Stimulated activated CD4-positive, alpha-beta T cell treated with anti-CD3 and anti-CD28 coated beads, TNF-alpha, amount 100 ng/mL, for 48 hours (primary cell): ENCODE results near the gene BTBD17.
"Not testable (repeated sequence)": the region's sequence is repeated elsewhere in the genome, so short reads cannot be mapped to it uniquely, and the experiment has no call there.

Experiments
- DNase-seq, 3 donors: peaks; one replicate each; pipeline ENCODE4 v3.0.0-alpha.2; 2020; ENCODE audit warnings: low read depth in 3 of 3

The BTBD17 gene, protein sequence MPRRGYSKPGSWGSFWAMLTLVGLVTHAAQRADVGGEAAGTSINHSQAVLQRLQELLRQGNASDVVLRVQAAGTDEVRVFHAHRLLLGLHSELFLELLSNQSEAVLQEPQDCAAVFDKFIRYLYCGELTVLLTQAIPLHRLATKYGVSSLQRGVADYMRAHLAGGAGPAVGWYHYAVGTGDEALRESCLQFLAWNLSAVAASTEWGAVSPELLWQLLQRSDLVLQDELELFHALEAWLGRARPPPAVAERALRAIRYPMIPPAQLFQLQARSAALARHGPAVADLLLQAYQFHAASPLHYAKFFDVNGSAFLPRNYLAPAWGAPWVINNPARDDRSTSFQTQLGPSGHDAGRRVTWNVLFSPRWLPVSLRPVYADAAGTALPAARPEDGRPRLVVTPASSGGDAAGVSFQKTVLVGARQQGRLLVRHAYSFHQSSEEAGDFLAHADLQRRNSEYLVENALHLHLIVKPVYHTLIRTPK

GRCh38 chr17:74361230-74362068, at the start of gene BTBD17:
BTBD17 (minus strand) TSS chr17:74361868; CDS start chr17:74361819, 49 bp downstream.
- DNase-seq: peak in 1 of 3 donors; percentile 33

DNA sequence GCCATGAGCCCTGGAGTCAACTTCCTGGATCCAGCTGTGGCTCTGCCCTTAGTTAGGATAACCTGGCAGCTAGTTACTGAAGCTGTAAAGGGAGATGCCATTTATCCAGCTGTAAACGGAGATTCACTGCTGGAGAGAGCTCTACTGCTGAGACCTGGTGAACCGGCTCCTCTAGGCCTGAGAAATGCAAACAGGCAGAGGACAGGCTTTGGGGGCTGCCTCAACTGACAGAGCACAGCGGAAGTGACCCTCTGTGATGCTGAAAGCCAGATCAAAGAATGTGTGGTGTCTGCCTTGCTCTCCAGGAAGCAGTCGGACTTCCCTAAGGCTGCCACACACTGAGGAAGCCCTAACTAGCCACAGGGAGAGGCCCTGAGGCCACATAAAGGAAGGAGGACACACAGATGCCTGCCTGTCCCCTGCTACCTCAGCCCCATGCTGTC, 48.4 kb upstream of the BTBD17 start:
- no peak for DNase-seq

DNA sequence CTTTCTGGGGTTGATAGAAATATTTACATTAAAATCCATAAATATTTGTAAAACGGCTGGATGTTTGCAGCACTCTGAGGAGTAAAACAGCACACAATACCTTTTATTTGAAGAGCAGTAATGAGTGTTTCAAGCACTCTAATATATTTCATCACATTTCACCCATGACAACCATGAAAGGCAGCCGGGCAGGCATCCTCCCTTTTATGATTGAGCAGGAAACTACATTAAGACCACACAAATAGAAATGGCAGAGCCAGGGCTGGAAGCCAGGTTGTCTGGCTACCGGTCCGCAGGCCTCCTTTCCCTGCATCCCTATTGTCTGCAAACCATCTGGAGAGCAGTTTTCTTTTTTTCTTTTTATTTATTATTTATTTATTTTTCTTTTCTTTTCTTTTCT, 47.1 kb upstream of the BTBD17 start:
- DNase-seq: no peak

DNA sequence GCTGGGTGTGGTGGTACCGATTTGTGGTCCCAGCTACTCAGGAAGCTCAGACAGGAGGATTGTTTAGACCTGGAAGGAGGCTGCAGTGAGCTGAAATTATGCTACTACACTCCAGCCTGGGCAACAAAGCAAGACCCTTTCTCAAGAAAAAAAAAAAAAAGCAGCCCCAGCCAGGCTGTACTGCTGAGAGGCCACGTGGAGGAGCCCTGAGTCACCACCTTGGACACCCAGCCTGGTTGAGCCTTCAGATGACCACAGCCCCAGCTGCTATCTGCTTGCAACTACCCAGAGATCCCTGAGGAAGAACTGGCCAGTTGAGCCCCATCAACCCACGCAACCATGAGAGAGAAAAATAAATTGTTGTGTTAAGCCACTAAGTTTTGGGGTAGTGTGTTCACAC, 46.6 kb upstream of the BTBD17 start:
- DNase-seq: no peak

GRCh38 chr17:74407384-74407783, 45.7 kb upstream of the BTBD17 start:
- no peak for DNase-seq

GRCh38 chr17:74405311-74405710, 43.6 kb upstream of the BTBD17 start:
- DNase-seq: not testable (repeated sequence)

GRCh38 chr17:74404789-74405188, 43.1 kb upstream of the BTBD17 start:
- no peak for DNase-seq

GRCh38 chr17:74404218-74404617, 42.5 kb upstream of the BTBD17 start:
- DNase-seq: no peak

- no peak for DNase-seq
These were observed 42.0 kb upstream of the BTBD17 start for GRCh38 chr17:74403512-74404137.

DNA sequence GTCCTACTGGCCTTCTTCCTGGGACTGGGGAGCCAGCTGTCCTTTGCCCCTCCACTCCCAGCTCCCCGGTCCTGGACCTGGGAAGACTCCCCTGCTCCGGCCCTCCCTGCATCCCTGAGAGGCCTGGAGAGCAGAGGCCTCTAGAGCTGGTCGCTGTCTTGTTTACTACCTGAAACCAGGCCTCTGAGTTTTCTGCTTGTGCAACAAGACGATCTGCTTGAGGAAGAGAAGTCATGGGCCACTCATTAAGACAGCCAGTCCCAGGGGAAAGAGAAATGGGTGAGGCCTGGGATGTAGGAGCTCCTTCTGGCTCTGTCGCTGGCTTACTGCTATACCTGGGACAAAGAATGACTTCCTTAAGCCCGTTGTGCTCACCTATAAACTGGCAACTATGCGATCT, 40.4 kb upstream of the BTBD17 start:
- no peak for DNase-seq

DNA sequence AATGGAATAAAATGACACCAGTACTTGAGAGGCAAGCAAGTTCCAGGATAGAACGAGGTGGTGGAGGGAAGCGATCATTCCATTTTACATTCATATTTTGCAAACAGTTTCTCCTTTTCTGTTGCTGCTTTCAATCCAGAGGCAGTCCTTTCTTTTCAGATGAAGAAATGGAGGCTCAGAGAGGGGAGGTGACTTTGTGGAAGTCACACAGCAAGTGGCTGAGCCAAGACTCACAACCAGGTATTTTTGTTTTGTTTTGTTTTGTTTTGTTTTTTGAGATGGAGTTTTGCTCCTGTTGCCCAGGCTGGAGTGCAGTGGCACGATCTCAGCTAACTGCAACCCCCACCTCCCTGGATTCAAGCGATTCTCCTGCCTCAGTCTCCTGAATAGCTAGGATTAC, 34.9 kb upstream of the BTBD17 start:
- DNase-seq: no peak

DNA sequence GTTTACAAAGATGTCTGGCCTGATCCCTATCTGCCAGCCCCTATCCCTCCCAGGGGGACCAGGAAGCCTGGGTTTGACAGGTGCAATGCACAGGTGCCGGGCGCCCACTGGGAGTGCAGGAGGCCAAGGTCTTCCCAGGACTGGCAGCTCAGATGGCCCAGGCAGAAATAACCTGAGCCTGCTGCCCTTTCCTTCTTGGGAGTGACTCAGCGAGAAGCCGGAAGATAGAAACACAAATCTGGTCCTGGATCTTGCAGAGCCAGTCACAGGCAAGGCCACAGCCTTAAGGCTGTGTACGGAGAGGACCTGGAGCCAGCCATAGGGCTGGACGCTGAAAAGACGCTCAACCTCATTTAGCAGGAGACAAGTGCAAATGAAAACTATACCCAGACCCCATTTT, 33.3 kb upstream of the BTBD17 start:
- DNase-seq: no peak

DNA sequence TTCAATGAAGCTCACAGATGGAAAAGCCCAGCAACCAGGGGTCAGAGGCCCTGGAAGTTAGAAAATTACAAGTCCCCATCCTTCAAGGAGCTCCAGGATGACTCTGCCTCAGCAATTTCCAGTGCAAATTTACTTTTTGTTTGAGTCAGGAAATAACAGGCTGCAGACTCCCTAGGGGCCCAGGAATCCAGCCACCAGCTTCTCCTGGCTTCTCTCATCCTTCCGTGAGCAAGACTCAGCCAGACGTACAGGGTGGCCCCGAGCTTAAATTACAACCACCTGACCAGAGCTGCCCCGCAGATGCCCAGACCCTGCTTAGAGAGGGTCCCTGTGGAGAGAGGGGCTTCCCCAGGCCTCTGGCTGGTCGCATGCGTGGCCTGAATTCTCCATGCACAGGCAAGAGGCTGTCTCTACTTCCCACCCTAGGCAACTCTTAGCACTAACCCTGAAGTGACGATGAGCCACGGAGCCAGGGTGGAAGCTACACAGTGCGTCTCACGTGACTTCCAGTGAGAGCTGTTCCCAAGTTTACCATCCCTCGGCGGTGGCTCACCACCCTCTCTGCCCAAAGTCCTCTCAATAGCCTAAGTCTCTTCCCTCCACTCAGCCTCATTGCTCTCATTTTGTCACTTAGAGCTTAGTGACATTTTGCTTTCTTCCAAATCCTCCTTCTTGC, 32.7 kb upstream of the BTBD17 start:
- DNase-seq: no peak

- DNase-seq: no peak
These were observed 31.8 kb upstream of the BTBD17 start for GRCh38 chr17:74393346-74393942.

DNA sequence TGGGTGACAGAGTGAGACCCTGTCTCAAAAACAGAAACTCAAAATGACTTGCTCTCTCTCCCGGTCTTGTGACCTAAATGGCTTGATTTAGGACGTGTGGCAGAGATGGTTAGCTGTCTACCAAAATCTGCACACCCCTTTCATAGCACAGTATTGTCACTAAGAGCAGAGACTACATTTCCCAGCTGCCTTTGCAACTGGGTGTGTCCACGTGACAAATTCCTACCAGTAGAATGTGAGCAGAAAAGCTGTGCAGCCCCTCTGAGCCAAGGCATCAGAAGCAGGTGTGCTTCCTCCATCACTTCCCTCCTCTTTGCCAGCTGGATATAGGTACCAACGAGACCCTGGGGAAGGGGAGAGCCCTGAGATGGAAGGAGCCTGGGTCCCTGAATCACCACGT, 31.2 kb upstream of the BTBD17 start:
- no peak for DNase-seq

DNA sequence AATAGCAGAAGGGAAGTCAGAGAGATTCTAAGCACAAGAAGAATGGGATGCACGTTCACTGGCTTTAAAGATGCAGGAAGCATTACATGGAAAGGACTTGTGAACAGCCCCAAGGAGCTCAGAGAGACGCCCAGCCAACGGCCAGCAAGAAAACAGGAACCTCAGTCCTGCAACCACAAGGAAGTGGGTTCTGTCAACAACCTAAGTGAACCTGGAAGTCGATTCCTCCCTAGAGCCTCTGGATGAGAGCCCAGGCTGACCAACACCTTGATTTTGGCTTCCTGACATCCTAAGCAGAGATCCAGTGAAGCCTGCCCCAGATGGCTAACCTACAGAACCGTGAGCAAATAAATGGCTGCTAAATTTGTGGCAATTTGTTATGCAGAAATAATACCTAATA, 30.1 kb upstream of the BTBD17 start:
- DNase-seq: no peak

DNA sequence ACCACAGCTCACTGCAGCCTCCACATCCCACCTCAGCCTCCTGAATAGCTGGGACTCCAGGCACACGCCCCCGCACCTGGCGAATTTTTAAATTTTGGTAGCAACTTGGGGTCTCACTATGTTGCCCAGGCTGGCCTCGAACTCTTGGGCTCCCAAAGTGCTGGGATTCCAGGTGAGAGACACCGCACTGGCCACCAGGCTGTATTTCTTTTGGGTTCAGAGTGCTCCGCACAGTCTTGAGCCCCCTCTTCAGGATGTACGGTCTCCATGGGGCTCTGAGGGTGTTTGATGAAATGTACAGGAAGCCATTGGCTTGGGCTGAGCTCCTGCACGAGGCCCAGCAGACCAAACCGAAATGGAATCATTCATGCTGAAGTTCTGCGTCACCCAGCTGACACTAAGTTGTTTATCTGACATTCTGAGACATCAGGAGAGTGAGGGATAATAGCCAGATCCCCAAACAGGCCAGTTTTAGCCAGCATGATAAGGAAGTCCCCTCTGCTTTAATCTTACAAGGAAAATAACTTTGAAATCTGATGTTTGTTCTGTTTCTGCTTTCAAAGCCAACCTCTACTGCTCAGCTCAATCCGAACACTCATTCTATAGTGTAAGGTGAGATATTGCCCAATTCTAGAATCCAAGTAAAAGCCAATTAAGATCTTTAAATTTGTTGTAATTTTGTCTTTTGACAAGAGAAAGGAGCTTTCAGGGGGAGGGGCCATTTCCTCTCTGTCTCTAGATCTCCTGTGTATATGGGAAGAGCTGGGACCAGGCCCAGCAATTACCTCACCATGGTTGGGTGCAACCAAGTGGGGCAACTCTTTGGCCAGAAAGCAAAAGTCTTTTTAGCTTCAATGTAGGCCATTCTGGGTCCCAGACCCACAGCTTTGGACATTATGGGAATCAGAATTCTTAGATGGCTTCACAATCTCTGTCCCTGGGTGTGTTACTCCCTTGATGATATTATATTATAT, 29.3 kb upstream of the BTBD17 start:
- no peak for DNase-seq

- DNase-seq: no peak
These were observed 28.4 kb upstream of the BTBD17 start for GRCh38 chr17:74389937-74390679.

DNA sequence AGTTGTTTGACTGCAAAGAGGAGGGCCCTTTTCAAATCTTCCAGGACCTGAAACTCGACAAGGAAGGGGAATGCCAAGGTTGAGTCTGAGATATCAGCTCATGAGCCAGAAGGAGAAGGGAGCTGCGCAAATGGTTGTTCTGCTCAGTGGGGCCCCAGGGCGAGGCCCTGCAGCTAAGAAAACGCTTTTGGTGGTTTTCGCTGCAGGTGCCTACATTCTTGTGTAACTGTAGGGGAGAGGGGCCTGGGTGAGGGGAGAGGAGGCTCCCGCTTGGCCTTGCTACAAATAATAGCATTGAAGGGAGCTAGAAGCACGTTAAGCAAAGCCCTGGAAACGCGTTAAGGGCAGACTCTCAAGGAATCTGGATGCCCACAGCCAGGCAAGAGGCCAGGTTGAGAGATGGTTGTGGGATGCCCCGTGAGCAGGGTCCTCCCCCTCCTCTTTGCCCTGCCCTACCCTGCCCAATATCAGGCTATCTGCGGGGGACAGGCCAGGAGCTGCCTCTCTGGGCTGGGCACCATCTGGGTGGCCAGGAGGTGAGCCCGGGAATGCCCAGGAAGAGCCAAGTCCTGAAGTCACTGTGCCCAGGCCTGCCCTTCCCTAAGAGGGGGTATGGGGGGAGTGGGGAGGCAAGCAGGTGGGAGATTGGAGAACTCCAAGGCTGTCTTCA, 27.6 kb upstream of the BTBD17 start:
- DNase-seq: no peak
